Stimulated activated CD4-positive, alpha-beta T cell treated with anti-CD3 and anti-CD28 coated beads, Interleukin-4, amount 100 ng/mL, for 4 hours (primary cell): ENCODE results near the gene RNF14.
"Not testable (repeated sequence)": the region's sequence is repeated elsewhere in the genome, so short reads cannot be mapped to it uniquely, and the experiment has no call there.

ENCODE experiments used
- DNase-seq, 2 experiments: peaks; one replicate each; pipeline ENCODE4 v3.0.0-alpha.2; 2020

Gene RNF14

GRCh38 chr5:141968914-141969608, at the start of gene RNF14:
Gene RNF14, plus strand, starts transcription at chr5:141969105. Its CDS starts 4,484 bp downstream, at chr5:141973589.
- peak; percentile 88 to 91 for DNase-seq

- DNase-seq, result no peak
These were observed 49.4 kb upstream of the RNF14 start for GRCh38 chr5:141919218-141920119.

GRCh38 chr5:141920771-141921170, 48.1 kb upstream of the RNF14 start:
- DNase-seq, result no peak

GRCh38 chr5:141922827-141923447, 46.0 kb upstream of the RNF14 start:
- not testable (repeated sequence) for DNase-seq

- peak; percentile 91 to 93 for DNase-seq
These were observed 45.2 kb upstream of the RNF14 start, which contains the start of gene DELE1 for GRCh38 chr5:141923448-141924313. Gene DELE1, plus strand, starts transcription at chr5:141923871. Its CDS starts 71 bp downstream, at chr5:141923942.

GRCh38 chr5:141926434-141926833, 42.5 kb upstream of the RNF14 start:
- DNase-seq, result no peak

- no peak for DNase-seq
These were observed 40.9 kb upstream of the RNF14 start for GRCh38 chr5:141928051-141928450.

- no peak for DNase-seq
These were observed 39.4 kb upstream of the RNF14 start for GRCh38 chr5:141929398-141930058.

- DNase-seq, result no peak
These were observed 37.2 kb upstream of the RNF14 start for GRCh38 chr5:141931694-141932093.

GRCh38 chr5:141933151-141933550, 35.8 kb upstream of the RNF14 start:
- no peak for DNase-seq

- no peak for DNase-seq
These were observed 34.6 kb upstream of the RNF14 start for GRCh38 chr5:141934099-141934844.

- DNase-seq, result no peak
These were observed 33.4 kb upstream of the RNF14 start for GRCh38 chr5:141935538-141935937.

GRCh38 chr5:141940695-141941271, 28.1 kb upstream of the RNF14 start:
- DNase-seq, result no peak

GRCh38 chr5:141941307-141941706, 27.6 kb upstream of the RNF14 start:
- no peak for DNase-seq

- no peak for DNase-seq
These were observed 27.1 kb upstream of the RNF14 start for GRCh38 chr5:141941779-141942178.

- DNase-seq, result no peak
These were observed 26.6 kb upstream of the RNF14 start for GRCh38 chr5:141942185-141942857.

- DNase-seq, result no peak
These were observed 24.8 kb upstream of the RNF14 start for GRCh38 chr5:141944076-141944475.

GRCh38 chr5:141945511-141946051, 23.3 kb upstream of the RNF14 start:
- no peak for DNase-seq

- no peak for DNase-seq
These were observed 21.6 kb upstream of the RNF14 start for GRCh38 chr5:141947316-141947715.

GRCh38 chr5:141948812-141949211, 20.1 kb upstream of the RNF14 start:
- no peak for DNase-seq
